COR-L47 (cell line): ENCODE measurements around the gene DLG2.
"Not testable (repeated sequence)": the region's sequence is repeated elsewhere in the genome, so short reads cannot be mapped to it uniquely, and the experiment has no call there.

ENCODE experiments used
- DNase-seq: peaks from one replicate; lab custom pipeline; 2025; lab: John Stamatoyannopoulos, UW

Gene DLG2

GRCh38 chr11:84990141-84990540 lies 637.0 kb downstream of the DLG2 start:
- DNase-seq: no peak

- not testable (repeated sequence) for DNase-seq
Measured at GRCh38 chr11:84987686-84988187, 639.4 kb downstream of the DLG2 start.

GRCh38 chr11:84981301-84981700 lies 645.8 kb downstream of the DLG2 start:
- no peak for DNase-seq

- DNase-seq: no peak
Measured at GRCh38 chr11:84969103-84969502, 658.0 kb downstream of the DLG2 start.

GRCh38 chr11:84965484-84965883 lies 661.7 kb downstream of the DLG2 start:
- no peak for DNase-seq

- no peak for DNase-seq
Measured at GRCh38 chr11:84963240-84963639, 663.9 kb downstream of the DLG2 start.

- DNase-seq: no peak
Measured at GRCh38 chr11:84962018-84962417, 665.1 kb downstream of the DLG2 start.

- no peak for DNase-seq
Measured at GRCh38 chr11:84958295-84958694, 668.8 kb downstream of the DLG2 start.

GRCh38 chr11:84950569-84951270 lies 676.4 kb downstream of the DLG2 start:
- DNase-seq: no peak

GRCh38 chr11:84947970-84948580 lies 679.1 kb downstream of the DLG2 start:
- DNase-seq: no peak

- DNase-seq: no peak
Measured at GRCh38 chr11:84947070-84947469, 680.1 kb downstream of the DLG2 start.

- no peak for DNase-seq
Measured at GRCh38 chr11:84930863-84931262, 696.3 kb downstream of the DLG2 start.

GRCh38 chr11:84929738-84930137 lies 697.4 kb downstream of the DLG2 start:
- DNase-seq: no peak

GRCh38 chr11:84924154-84924692 lies 702.9 kb downstream of the DLG2 start:
- no peak for DNase-seq

- DNase-seq: no peak
Measured at GRCh38 chr11:84923489-84923888, 703.7 kb downstream of the DLG2 start.

GRCh38 chr11:84922836-84923235 lies 704.3 kb downstream of the DLG2 start:
- no peak for DNase-seq

GRCh38 chr11:84922212-84922805 lies 704.8 kb downstream of the DLG2 start:
- DNase-seq: no peak

- DNase-seq: no peak
Measured at GRCh38 chr11:84914511-84914910, 712.6 kb downstream of the DLG2 start.

GRCh38 chr11:84909740-84910139 lies 717.4 kb downstream of the DLG2 start:
- no peak for DNase-seq

- DNase-seq: no peak
Measured at GRCh38 chr11:84906995-84907394, 720.1 kb downstream of the DLG2 start.

GRCh38 chr11:84905411-84905810 lies 721.7 kb downstream of the DLG2 start:
- DNase-seq: no peak

GRCh38 chr11:84902445-84902844 lies 724.7 kb downstream of the DLG2 start:
- DNase-seq: no peak

GRCh38 chr11:84901991-84902390 lies 725.2 kb downstream of the DLG2 start:
- no peak for DNase-seq
